Measurements from ENCODE around the gene C12orf76. TPM values are rescaled to one million over a fixed set of nuclear protein-coding genes. Genes with fewer than 3 reads are reported as not detected.
"Not testable (repeated sequence)": the region's sequence is repeated elsewhere in the genome, so short reads cannot be mapped to it uniquely, and the experiment has no call there.

The C12orf76 gene
- total RNA-seq, 1 donor from 2014 or later, result 19.7 TPM

- no peaks in the 10 kb centered on the region for H3K36me3 ChIP-seq
- H3K27me3 ChIP-seq (ENCODE audit: low read depth), result no peaks in the 10 kb centered on the region
- no peaks in the 10 kb centered on the region for H3K9me3 ChIP-seq
- H3K4me3 ChIP-seq, result no peak overlapping the region
- ATAC-seq, result no peak
- H3K4me1 ChIP-seq, result peaks cover 12% of the 10 kb centered on the region
- intact Hi-C loops (cut with DNase I), result no loop called here
- no peak overlapping the region for H3K27ac ChIP-seq
- no peak for DNase-seq
- TF ChIP-seq CTCF (IDR thresholded peaks at IDR 0.05), result no peak
Observed at GRCh38 chr12:110071504-110071903, 23.2 kb upstream of the C12orf76 start.

GRCh38 chr12:110068654-110069053 lies 20.3 kb upstream of the C12orf76 start:
- no peak for DNase-seq
- Histone ChIP-seq H3K36me3 (no peaks in the 10 kb centered on the region), H3K4me3 (no peak overlapping the region), H3K9me3 (no peaks in the 10 kb centered on the region), H3K27me3 (ENCODE audit: low read depth) (no peaks in the 10 kb centered on the region), H3K4me1 (peaks cover 11% of the 10 kb centered on the region), H3K27ac (no peak overlapping the region)
- TF ChIP-seq CTCF (IDR thresholded peaks at IDR 0.05), result no peak
- intact Hi-C loops (cut with DNase I), result no loop called here
- no peak for ATAC-seq

- H3K4me3 ChIP-seq; H3K9me3 ChIP-seq; ATAC-seq; DNase-seq; H3K27me3 ChIP-seq (ENCODE audit: low read depth); H3K4me1 ChIP-seq; intact Hi-C loops (cut with DNase I); H3K27ac ChIP-seq; H3K36me3 ChIP-seq: not testable (repeated sequence)
Observed at GRCh38 chr12:110068115-110068514, 19.8 kb upstream of the C12orf76 start.

GRCh38 chr12:110067531-110067930 lies 19.2 kb upstream of the C12orf76 start:
- no peaks in the 10 kb centered on the region for H3K9me3 ChIP-seq
- no peak overlapping the region for H3K27ac ChIP-seq
- H3K36me3 ChIP-seq, result no peaks in the 10 kb centered on the region
- DNase-seq (no peak), ATAC-seq (no peak)
- no peaks in the 10 kb centered on the region for H3K27me3 ChIP-seq (ENCODE audit: low read depth)
- TF ChIP-seq CTCF (IDR thresholded peaks at IDR 0.05), result no peak
- no peak overlapping the region for H3K4me3 ChIP-seq
- intact Hi-C loops (cut with DNase I), result no loop called here
- no peaks in the 10 kb centered on the region for H3K4me1 ChIP-seq

- intact Hi-C loops (cut with DNase I), result no loop called here
- Histone ChIP-seq H3K4me1 (no peaks in the 10 kb centered on the region), H3K27ac (no peak overlapping the region), H3K36me3 (no peaks in the 10 kb centered on the region), H3K4me3 (no peak overlapping the region), H3K27me3 (ENCODE audit: low read depth) (no peaks in the 10 kb centered on the region), H3K9me3 (no peaks in the 10 kb centered on the region)
- DNase-seq (no peak), ATAC-seq (no peak)
- no peak for TF ChIP-seq CTCF (IDR thresholded peaks at IDR 0.05)
Observed at GRCh38 chr12:110065540-110065939, 17.2 kb upstream of the C12orf76 start.

GRCh38 chr12:110062241-110062640 lies 13.9 kb upstream of the C12orf76 start:
- no peaks in the 10 kb centered on the region for H3K27me3 ChIP-seq (ENCODE audit: low read depth)
- no peaks in the 10 kb centered on the region for H3K36me3 ChIP-seq
- intact Hi-C loops (cut with DNase I), result no loop called here
- DNase-seq (no peak), ATAC-seq (no peak)
- H3K4me1 ChIP-seq, result no peaks in the 10 kb centered on the region
- H3K4me3 ChIP-seq, result no peak overlapping the region
- H3K27ac ChIP-seq, result no peak overlapping the region
- no peaks in the 10 kb centered on the region for H3K9me3 ChIP-seq
- no peak for TF ChIP-seq CTCF (IDR thresholded peaks at IDR 0.05)
